Measurements from ENCODE around the gene PANK4.
"Not testable (repeated sequence)": the region's sequence is repeated elsewhere in the genome, so short reads cannot be mapped to it uniquely, and the experiment has no call there.

PANK4 gene

DNA sequence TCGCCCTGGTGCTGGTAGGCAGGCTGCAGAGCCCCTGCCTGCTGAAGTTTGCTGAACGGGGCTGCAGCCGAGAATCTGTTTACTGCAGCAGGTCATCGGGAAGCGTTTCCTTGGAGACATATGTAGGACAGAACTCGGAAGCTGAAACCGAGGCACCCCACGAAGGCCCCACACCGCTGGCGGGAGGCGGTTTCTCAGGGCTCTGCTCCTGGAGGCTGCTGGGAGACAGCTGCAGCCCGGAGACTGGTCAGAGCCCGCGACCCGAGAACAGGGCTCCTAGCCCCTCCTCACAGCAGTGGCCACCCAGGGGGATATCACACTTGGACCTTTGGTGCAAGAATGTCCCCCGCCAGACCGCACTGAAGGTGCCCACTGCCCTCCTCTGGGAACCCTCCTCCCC lies 63.0 kb downstream of the PANK4 start:
- H3K9ac ChIP-seq (ENCODE audit: insufficient read length) = no peak overlapping the region
- TF ChIP-seq POLR2AphosphoS5 (IDR thresholded peaks at IDR 0.05; ENCODE audit: borderline replicate concordance, low read depth, low read length) = no peak
- TF ChIP-seq EZH2 (IDR thresholded peaks at IDR 0.05) = no peak
- no peak for TF ChIP-seq FOXP2 (optimal IDR thresholded peaks at IDR 0.05; ENCODE audit: control extremely low read depth, extremely low read length, insufficient read depth)
- H3K27ac ChIP-seq = no peak overlapping the region
- no peaks in the 10 kb centered on the region for H3K36me3 ChIP-seq (ENCODE audit: insufficient read depth, low read length)
- H3K9me3 ChIP-seq (ENCODE audit: low read depth, low read length) = no peaks in the 10 kb centered on the region
- no peak for DNase-seq (ENCODE audit: low read depth, low spot score)
- H3K4me3 ChIP-seq = no peak overlapping the region

DNA sequence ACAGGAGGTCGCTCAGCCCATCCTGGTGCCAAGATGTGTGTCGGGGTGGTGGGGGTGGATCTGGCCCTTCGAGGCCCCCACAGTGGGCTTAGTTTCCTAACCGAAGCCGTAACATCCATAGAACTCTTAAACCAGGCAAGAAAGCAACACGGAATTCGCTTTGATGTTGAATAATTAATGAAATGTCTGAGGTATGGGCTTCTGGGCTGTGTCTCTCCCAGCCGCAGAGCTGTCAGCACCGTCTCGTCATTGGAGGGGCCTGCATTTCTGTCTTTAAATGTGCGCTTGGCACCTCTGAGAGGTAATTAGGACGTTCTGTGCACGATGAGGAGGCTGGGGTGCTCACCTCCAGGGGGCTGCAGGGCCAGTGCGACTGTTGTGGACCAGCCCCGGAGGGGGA lies 63.6 kb downstream of the PANK4 start:
- H3K9ac ChIP-seq (ENCODE audit: insufficient read length) = no peak overlapping the region
- H3K27ac ChIP-seq = no peak overlapping the region
- TF ChIP-seq EZH2 (IDR thresholded peaks at IDR 0.05) = no peak
- TF ChIP-seq POLR2AphosphoS5 (IDR thresholded peaks at IDR 0.05; ENCODE audit: borderline replicate concordance, low read depth, low read length) = no peak
- H3K36me3 ChIP-seq (ENCODE audit: insufficient read depth, low read length) = no peaks in the 10 kb centered on the region
- no peak for DNase-seq (ENCODE audit: low read depth, low spot score)
- no peak overlapping the region for H3K4me3 ChIP-seq
- H3K9me3 ChIP-seq (ENCODE audit: low read depth, low read length) = no peaks in the 10 kb centered on the region

DNA sequence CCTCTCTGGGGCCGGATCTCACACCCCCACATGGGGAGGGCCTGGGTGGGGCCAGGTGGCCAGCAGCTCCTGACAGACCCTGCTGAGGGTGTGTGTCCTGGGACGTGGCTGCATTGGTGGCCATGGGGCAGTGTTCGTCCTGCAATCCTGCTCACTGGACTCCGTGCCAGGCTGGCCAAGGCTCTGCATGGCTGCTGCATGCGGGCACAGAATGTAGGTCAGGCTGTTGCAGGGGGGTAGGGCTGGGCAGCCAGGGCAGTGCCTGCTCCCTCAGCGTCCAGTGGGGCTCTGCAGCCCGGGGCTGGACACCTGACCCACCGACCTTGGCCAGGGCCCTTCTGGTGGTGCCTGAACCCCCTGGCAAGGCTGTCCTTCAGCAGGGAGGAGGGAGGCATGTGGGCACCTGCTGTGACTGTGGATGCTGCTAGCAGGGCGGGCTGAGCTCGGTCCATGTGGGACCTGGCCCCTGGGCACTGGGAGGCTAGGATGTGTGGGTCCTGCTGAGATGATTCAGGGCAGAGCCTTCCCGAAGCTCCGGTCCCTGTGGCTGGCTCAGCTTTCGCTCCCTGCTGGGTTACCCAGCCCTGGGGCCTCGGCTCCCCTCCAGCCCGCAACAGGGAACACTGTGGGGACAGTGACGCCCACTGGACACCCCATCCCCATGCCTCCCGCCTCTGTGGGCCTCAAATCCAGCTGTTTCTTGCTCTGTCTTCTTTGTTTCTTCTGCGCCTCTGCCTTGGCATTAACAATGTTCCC lies 65.2 kb downstream of the PANK4 start:
- TF ChIP-seq FOXP2 (optimal IDR thresholded peaks at IDR 0.05; ENCODE audit: control extremely low read depth, extremely low read length, insufficient read depth) = no peak
- no peak for TF ChIP-seq POLR2AphosphoS5 (IDR thresholded peaks at IDR 0.05; ENCODE audit: borderline replicate concordance, low read depth, low read length)
- no peak for TF ChIP-seq EZH2 (IDR thresholded peaks at IDR 0.05)
- Histone ChIP-seq H3K36me3 (ENCODE audit: insufficient read depth, low read length) (no peaks in the 10 kb centered on the region), H3K27ac (no peak overlapping the region), H3K4me3 (no peak overlapping the region), H3K9ac (ENCODE audit: insufficient read length) (no peak overlapping the region), H3K9me3 (ENCODE audit: low read depth, low read length) (no peaks in the 10 kb centered on the region)
- no peak for DNase-seq (ENCODE audit: low read depth, low spot score)

DNA sequence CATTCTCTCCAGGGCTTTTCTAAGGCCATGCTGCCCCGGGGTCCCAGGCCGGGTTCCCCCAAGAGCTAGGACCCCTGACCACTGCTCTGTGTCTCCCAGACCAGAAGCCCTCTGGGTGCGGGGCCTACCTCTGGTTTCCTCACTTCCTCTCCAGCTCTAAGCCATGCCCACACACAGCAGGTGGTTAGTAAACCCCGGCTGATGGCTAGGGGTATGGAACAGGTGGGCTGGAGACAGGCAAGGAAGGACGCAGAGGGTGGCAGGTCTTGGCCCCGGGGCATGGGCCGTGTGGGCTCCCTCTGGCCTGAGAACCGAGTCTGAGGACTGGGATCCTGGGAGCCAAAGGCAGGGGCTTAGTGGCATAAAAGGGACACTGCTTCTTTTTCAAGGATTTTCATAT lies 66.2 kb downstream of the PANK4 start:
- TF ChIP-seq FOXP2 (optimal IDR thresholded peaks at IDR 0.05; ENCODE audit: control extremely low read depth, extremely low read length, insufficient read depth) (no peak), EZH2 (IDR thresholded peaks at IDR 0.05) (no peak), POLR2AphosphoS5 (IDR thresholded peaks at IDR 0.05; ENCODE audit: borderline replicate concordance, low read depth, low read length) (no peak)
- no peak overlapping the region for H3K27ac ChIP-seq

DNA sequence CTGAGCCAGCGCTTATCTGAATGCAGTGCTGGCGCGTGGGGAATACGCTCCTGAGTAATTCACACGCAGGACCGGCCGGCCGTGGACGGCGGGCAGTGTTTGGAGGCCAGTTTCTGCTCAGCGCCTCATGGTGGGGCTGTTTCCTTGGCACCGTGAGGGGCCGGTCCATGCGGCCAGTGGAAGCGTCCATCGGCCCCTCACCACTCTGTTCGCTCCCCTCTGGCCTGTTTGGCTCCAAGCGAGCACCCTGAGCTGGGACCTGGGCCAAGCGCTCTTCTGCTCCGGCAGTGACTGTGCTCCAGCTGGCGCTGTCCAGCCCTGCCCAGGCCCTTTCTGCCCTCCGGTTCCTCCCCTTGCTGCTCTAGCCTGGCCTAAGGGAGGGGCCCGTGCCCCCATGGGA lies 66.6 kb downstream of the PANK4 start:
- TF ChIP-seq POLR2AphosphoS5 (IDR thresholded peaks at IDR 0.05; ENCODE audit: borderline replicate concordance, low read depth, low read length) = no peak
- TF ChIP-seq FOXP2 (optimal IDR thresholded peaks at IDR 0.05; ENCODE audit: control extremely low read depth, extremely low read length, insufficient read depth) = no peak
- no peak for TF ChIP-seq EZH2 (IDR thresholded peaks at IDR 0.05)
- DNase-seq (ENCODE audit: low read depth, low spot score) = no peak
- no peaks in the 10 kb centered on the region for H3K9me3 ChIP-seq (ENCODE audit: low read depth, low read length)
- no peak overlapping the region for H3K27ac ChIP-seq
- H3K9ac ChIP-seq (ENCODE audit: insufficient read length) = no peak overlapping the region
- H3K36me3 ChIP-seq (ENCODE audit: insufficient read depth, low read length) = no peaks in the 10 kb centered on the region
- H3K4me3 ChIP-seq = no peak overlapping the region

More for the DNA sequence above, 66.2 kb downstream of the PANK4 start:
- Histone ChIP-seq H3K9me3 (ENCODE audit: low read depth, low read length) (no peaks in the 10 kb centered on the region), H3K4me3 (no peak overlapping the region), H3K36me3 (ENCODE audit: insufficient read depth, low read length) (no peaks in the 10 kb centered on the region), H3K9ac (ENCODE audit: insufficient read length) (no peak overlapping the region)
- DNase-seq (ENCODE audit: low read depth, low spot score) = no peak

DNA sequence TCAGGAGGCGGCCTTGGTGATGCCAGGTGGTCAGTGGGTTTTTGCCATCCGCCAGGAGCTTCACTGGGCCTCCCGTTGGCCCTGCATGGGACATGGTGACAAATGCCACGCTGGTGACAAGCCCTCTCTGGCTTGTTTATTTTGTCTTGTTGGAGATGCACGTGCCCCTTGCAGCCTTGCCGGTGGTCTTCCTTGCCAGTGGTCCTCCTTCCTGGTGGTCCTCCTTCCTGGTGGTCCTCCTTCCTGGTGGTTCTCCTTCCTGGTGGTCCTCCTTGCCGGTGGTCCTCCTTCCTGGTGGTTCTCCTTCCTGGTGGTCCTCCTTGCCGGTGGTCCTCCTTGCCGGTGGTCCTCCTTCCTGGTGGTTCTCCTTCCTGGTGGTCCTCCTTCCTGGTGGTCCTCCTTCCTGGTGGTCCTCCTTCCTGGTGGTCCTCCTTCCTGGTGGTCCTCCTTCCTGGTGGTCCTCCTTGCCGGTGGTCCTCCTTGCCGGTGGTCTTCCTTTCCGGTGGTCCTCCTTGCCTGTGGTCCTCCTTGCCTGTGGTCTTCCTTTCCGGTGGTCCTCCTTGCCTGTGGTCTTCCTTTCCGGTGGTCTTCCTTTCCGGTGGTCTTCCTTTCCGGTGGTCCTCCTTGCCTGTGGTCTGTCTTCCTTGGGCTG lies 67.2 kb downstream of the PANK4 start:
- DNase-seq (ENCODE audit: low read depth, low spot score); H3K27ac ChIP-seq: not testable (repeated sequence)

DNA sequence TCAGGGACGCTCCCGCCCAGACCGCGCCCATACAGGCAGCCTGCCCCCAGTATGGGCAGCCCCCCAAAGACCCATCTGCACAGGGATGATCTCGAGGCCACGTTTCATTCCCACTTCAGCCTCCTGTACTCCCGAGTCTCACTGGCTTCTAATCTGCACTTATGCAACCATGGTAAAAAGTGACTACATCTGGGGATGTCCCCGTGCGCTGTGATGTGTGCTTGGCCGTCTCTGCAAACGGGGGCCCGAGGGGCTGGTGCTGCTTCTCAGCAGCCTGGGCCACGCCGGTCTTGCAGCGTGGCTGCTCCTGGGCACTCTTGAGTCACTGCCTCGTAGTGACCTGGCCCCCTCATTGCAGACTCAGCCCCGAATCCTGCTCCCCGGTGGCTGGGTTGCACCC lies 67.7 kb downstream of the PANK4 start:
- no peak overlapping the region for H3K9ac ChIP-seq (ENCODE audit: insufficient read length)
- DNase-seq (ENCODE audit: low read depth, low spot score) = no peak
- no peak overlapping the region for H3K27ac ChIP-seq
- TF ChIP-seq POLR2AphosphoS5 (IDR thresholded peaks at IDR 0.05; ENCODE audit: borderline replicate concordance, low read depth, low read length) = no peak
- no peak for TF ChIP-seq FOXP2 (optimal IDR thresholded peaks at IDR 0.05; ENCODE audit: control extremely low read depth, extremely low read length, insufficient read depth)
- no peak for TF ChIP-seq EZH2 (IDR thresholded peaks at IDR 0.05)
- H3K9me3 ChIP-seq (ENCODE audit: low read depth, low read length) = no peaks in the 10 kb centered on the region
- no peak overlapping the region for H3K4me3 ChIP-seq
- no peaks in the 10 kb centered on the region for H3K36me3 ChIP-seq (ENCODE audit: insufficient read depth, low read length)

More for the DNA sequence above, 67.2 kb downstream of the PANK4 start:
- not testable (repeated sequence) for H3K9ac ChIP-seq (ENCODE audit: insufficient read length); H3K36me3 ChIP-seq (ENCODE audit: insufficient read depth, low read length); H3K9me3 ChIP-seq (ENCODE audit: low read depth, low read length); H3K4me3 ChIP-seq
